IMR-90 (cell line): ENCODE results near the gene DSP. TPM values are rescaled to one million over a fixed set of nuclear protein-coding genes. Genes with fewer than 3 reads are reported as not detected.

Experiments used
- ATAC-seq: fragments of 200-7000 bp; cut with Tn5 transposase; 2 replicates; pipeline ENCODE4 v1.9.1; 2020; ENCODE audit warnings: low read depth, mild to moderate bottlenecking, moderate library complexity
- BruUV-seq: library from RNA; stranded (reverse); fragments of 400-500 nt; replicated peaks from 2 replicates; lab custom pipeline; 2021; lab: Mats Ljungman, UMichigan
- CTCF ChIA-PET: fragments of 300-600 bp; formaldehyde crosslinking; extraction: SDS; loops from one replicate; lab custom pipeline; 2021; ENCODE audit warnings: antibody characterized with exemption; lab: Yijun Ruan, JAX
- POLR2A ChIA-PET: fragments of 300-600 bp; sonication (Branson Sonifier 250); formaldehyde crosslinking; loops from one replicate; lab custom pipeline; 2022; ENCODE audit warnings: antibody characterized with exemption; ENCODE audit not compliant: unreplicated experiment; lab: Charles Lee
- DNase-seq: peaks from one replicate; pipeline ENCODE4 v3.0.0; 2013
- H2AFZ ChIP-seq: replicated peaks from 2 replicates; pipeline ENCODE3; 2013; ENCODE audit warnings: low read length, mild to moderate bottlenecking; ENCODE audit not compliant: poor library complexity
- H2AK5ac ChIP-seq: 2 replicates; pipeline ENCODE4 v1.6.1; 2013; ENCODE audit warnings: low read depth, low read length, inconsistent platforms
- H2AK9ac ChIP-seq: replicated peaks from 2 replicates; pipeline ENCODE3; 2013; ENCODE audit warnings: mild to moderate bottlenecking, low read depth, low read length, moderate library complexity; ENCODE audit not compliant: poor library complexity
- H2BK120ac ChIP-seq: 2 replicates; pipeline ENCODE4 v1.6.1; 2013; ENCODE audit warnings: low read depth, low read length, inconsistent platforms
- H2BK15ac ChIP-seq: 3 replicates; pipeline ENCODE4 v1.6.1; 2013; ENCODE audit warnings: low read depth, low read length, inconsistent platforms
- H2BK20ac ChIP-seq: 2 replicates; pipeline ENCODE4 v1.6.1; 2013; ENCODE audit warnings: low read depth, mild to moderate bottlenecking, inconsistent platforms, low read length, moderate library complexity
- H2BK5ac ChIP-seq: 2 replicates; pipeline ENCODE4 v1.6.1; 2013; ENCODE audit warnings: mild to moderate bottlenecking, low read depth, low read length, inconsistent platforms; ENCODE audit not compliant: poor library complexity, severe bottlenecking
- H3K14ac ChIP-seq: replicated peaks from 2 replicates; pipeline ENCODE4 v1.6.1; 2013; ENCODE audit warnings: low read depth, low read length, inconsistent platforms
- H3K18ac ChIP-seq: 2 replicates; pipeline ENCODE4 v1.6.1; 2013; ENCODE audit warnings: low read depth, low read length, control low read depth
- H3K23ac ChIP-seq: 2 replicates; pipeline ENCODE4 v1.6.1; 2013; ENCODE audit warnings: low read depth, low read length, inconsistent platforms
- H3K27ac ChIP-seq: 2 replicates; pipeline ENCODE4 v1.5.1; 2013; ENCODE audit warnings: mild to moderate bottlenecking, control low read depth, low read length; ENCODE audit not compliant: insufficient read depth
- H3K27me3 ChIP-seq: 2 replicates; pipeline ENCODE4 v1.6.1; 2013; ENCODE audit warnings: low read length; ENCODE audit not compliant: control insufficient read depth, insufficient read depth
- H3K36me3 ChIP-seq: 2 replicates; pipeline ENCODE4 v1.6.1; 2013; ENCODE audit warnings: low read length, mixed read lengths; ENCODE audit not compliant: control insufficient read depth, insufficient read depth
- H3K4ac ChIP-seq: 2 replicates; pipeline ENCODE4 v1.6.1; 2013; ENCODE audit warnings: low read depth, low read length, inconsistent platforms
- H3K4me1 ChIP-seq: 2 replicates; pipeline ENCODE4 v1.6.1; 2013; ENCODE audit warnings: low read length, mixed read lengths; ENCODE audit not compliant: control insufficient read depth, insufficient read depth
- H3K4me2 ChIP-seq: 2 replicates; pipeline ENCODE4 v1.6.1; 2013; ENCODE audit warnings: low read depth, mild to moderate bottlenecking, control low read depth, low read length, moderate library complexity
- H3K4me3 ChIP-seq: 2 replicates; pipeline ENCODE4 v1.5.1; 2013; ENCODE audit warnings: low read depth, mild to moderate bottlenecking, control low read depth, low read length, moderate library complexity; ENCODE audit not compliant: insufficient read depth
- H3K56ac ChIP-seq: 2 replicates; pipeline ENCODE4 v1.6.1; 2013; ENCODE audit warnings: low read length, inconsistent platforms; ENCODE audit not compliant: insufficient read depth; ENCODE audit errors: extremely low read depth
- H3K79me1 ChIP-seq, 2 experiments: 2 replicates each; pipeline ENCODE4 v1.6.1; 2013; ENCODE audit warnings: low read length in 2 of 2, inconsistent platforms in 1 of 2, low read depth in 1 of 2
- H3K9ac ChIP-seq: 2 replicates; pipeline ENCODE4 v1.6.1; 2013; ENCODE audit warnings: low read depth, low read length, control low read depth
- H3K9me1 ChIP-seq: 2 replicates; pipeline ENCODE4 v1.6.1; 2013; ENCODE audit warnings: low read length, inconsistent platforms; ENCODE audit not compliant: insufficient read depth
- H3K9me3 ChIP-seq: 2 replicates; pipeline ENCODE4 v1.6.1; 2013; ENCODE audit warnings: low read length; ENCODE audit not compliant: control insufficient read depth, insufficient read depth
- H4K20me1 ChIP-seq: 2 replicates; pipeline ENCODE4 v1.6.1; 2013; ENCODE audit warnings: low read length, inconsistent platforms; ENCODE audit not compliant: insufficient read depth
- H4K5ac ChIP-seq: 2 replicates; pipeline ENCODE4 v1.6.1; 2013; ENCODE audit warnings: mild to moderate bottlenecking, low read depth, low read length, control low read depth
- H4K8ac ChIP-seq, 2 experiments: 2 replicates each; pipeline ENCODE4 v1.6.1; 2013; ENCODE audit warnings: low read depth in 2 of 2, low read length in 2 of 2, control low read depth in 1 of 2, inconsistent platforms in 1 of 2
- H4K91ac ChIP-seq: 2 replicates; pipeline ENCODE4 v1.6.1; 2013; ENCODE audit warnings: low read depth, low read length, inconsistent platforms; ENCODE audit not compliant: insufficient read depth
- CEBPB ChIP-seq: IDR thresholded peaks from 2 replicates; pipeline ENCODE4 v1.6.1; 2012; ENCODE audit warnings: low read depth, low read length, improper control_type of control experiment
- MXI1 ChIP-seq: IDR thresholded peaks from 2 replicates; pipeline ENCODE4 v1.6.1; 2012; ENCODE audit warnings: low read depth, mild to moderate bottlenecking, low read length, moderate library complexity, borderline replicate concordance
- POLR2A ChIP-seq: IDR thresholded peaks from 2 replicates; pipeline ENCODE4 v1.6.1; 2012; ENCODE audit warnings: mild to moderate bottlenecking, low read depth, low read length
- RCOR1 ChIP-seq: IDR thresholded peaks from 2 replicates; pipeline ENCODE4 v1.6.1; 2012; ENCODE audit warnings: mild to moderate bottlenecking, low read length, improper control_type of control experiment; ENCODE audit not compliant: insufficient replicate concordance
- WGBS, 2 experiments: methylation state at CpG; one replicate each; pipeline versions ENCODE4 v1.1.5 to v1.1.7; 2013; ENCODE audit warnings: missing lambda C conversion rate in 2 of 2; ENCODE audit not compliant: insufficient read length in 1 of 2; ENCODE audit errors: extremely low coverage in 2 of 2; 5-methylcytosine and 5-hydroxymethylcytosine counted together
- dilution Hi-C: fragments of 300-500 bp; cut with HindIII; formaldehyde crosslinking; loops from one replicate; pipeline ENCODE4 v1.14.3; 2018; ENCODE audit warnings: low sequenced_read_pairs; ENCODE audit not compliant: unreplicated experiment
- in situ Hi-C: fragments of 300-500 bp; cut with MboI; formaldehyde crosslinking; loops from 3 replicates; pipeline ENCODE4 v1.14.3; 2019; ENCODE audit warnings: low sequenced_read_pairs, inconsistent platforms, mixed read lengths
- intact Hi-C: fragments of 100-400 bp; cut with micrococcal nuclease; formaldehyde crosslinking; loops from 2 replicates; pipeline ENCODE4 v1.10.0; 2022
- polyA plus RNA-seq, 3 experiments: library from polyadenylated mRNA; depleted of rRNA; stranded (reverse); fragments of >200 nt; gene quantifications; 2 replicates each; pipeline ENCODE4 v1.2.3, GENCODE V29; 2012; ENCODE audit warnings: low replicate concordance in 1 of 3
- total RNA-seq: library from RNA; depleted of rRNA; stranded (reverse); fragments of >200 nt; gene quantifications from 2 replicates; pipeline ENCODE4 v1.2.3, GENCODE V29; 2012
- TF ChIP-seq, protein P1 (sequence below): fragments of 150-350 bp; IDR thresholded peaks from 2 replicates; pipeline ENCODE4 v1.6.1; 2016; ENCODE audit warnings: low read depth, mild to moderate bottlenecking, low read length, moderate library complexity, borderline replicate concordance

Gene DSP
- total and polyA plus RNA-seq, 2 of the 4 experiments (the other 2 are of a cell fraction), result 7.1 to 20.1 TPM

DNA sequence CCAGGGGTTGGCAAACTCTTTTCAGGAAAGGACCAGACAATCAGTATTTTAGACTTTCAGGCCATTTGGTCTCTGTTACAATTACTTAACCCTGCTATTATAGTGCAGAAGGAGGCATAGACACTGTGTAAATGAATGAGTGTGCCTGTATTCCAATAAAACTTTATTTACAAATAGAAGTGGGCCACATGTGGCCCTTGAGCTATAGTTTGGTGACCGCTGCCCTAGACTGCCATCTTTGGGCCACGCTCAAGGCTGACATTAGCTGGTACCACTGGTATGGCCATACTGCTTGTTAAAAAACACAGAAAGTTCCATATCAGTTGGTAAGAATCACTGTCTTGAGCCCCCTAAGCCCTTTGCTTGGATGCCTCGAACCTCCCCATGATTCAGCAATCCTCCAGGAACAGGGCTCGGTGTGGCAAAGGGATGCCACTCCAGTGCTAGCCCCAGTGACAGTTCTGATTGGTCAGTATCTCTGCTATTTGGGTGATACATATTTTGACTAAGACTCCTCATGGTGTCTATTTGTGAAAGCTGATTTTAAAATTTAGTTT lies 25.2 kb downstream of the DSP start:
- no peaks in the 10 kb centered on the region for H3K9me1 ChIP-seq
- no peak overlapping the region for H3K18ac ChIP-seq
- no peak overlapping the region for H2BK20ac ChIP-seq
- H3K9me3 ChIP-seq, result no peaks in the 10 kb centered on the region
- no peaks in the 10 kb centered on the region for H3K27me3 ChIP-seq
- BruUV-seq, result no TSS peak
- H3K23ac ChIP-seq, result no peak overlapping the region
- no peaks in the 10 kb centered on the region for H4K20me1 ChIP-seq
- no peak overlapping the region for H2BK5ac ChIP-seq
- no peak overlapping the region for H4K5ac ChIP-seq
- H3K4ac ChIP-seq, result no peak overlapping the region
- no peak overlapping the region for H3K56ac ChIP-seq
- intact Hi-C loops (no loop called here), in situ Hi-C loops (no loop called here), dilution Hi-C loops (no loop called here)
- no peak overlapping the region for H2AFZ ChIP-seq
- H3K4me2 ChIP-seq, result no peak overlapping the region
- no peak overlapping the region for H3K9ac ChIP-seq
- ATAC-seq, result no peak
- POLR2A ChIA-PET, result no interaction called here
- no peak overlapping the region for H4K91ac ChIP-seq
- H3K79me1 ChIP-seq, result no peaks in the 10 kb centered on the region
- no peak overlapping the region for H3K27ac ChIP-seq
- H3K14ac ChIP-seq, result no peak overlapping the region
- no peak overlapping the region for H3K4me3 ChIP-seq
- TF ChIP-seq MXI1 (no peak), CEBPB (no peak), POLR2A (no peak), RCOR1 (no peak)
- TF ChIP-seq, protein P1, sequence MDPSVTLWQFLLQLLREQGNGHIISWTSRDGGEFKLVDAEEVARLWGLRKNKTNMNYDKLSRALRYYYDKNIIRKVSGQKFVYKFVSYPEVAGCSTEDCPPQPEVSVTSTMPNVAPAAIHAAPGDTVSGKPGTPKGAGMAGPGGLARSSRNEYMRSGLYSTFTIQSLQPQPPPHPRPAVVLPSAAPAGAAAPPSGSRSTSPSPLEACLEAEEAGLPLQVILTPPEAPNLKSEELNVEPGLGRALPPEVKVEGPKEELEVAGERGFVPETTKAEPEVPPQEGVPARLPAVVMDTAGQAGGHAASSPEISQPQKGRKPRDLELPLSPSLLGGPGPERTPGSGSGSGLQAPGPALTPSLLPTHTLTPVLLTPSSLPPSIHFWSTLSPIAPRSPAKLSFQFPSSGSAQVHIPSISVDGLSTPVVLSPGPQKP, result no peak
- H2AK9ac ChIP-seq, result no peak overlapping the region
- H3K36me3 ChIP-seq, result peaks cover 6% of the 10 kb centered on the region; the same call in 1 of the 2 replicates
- no peaks in the 10 kb centered on the region for H3K4me1 ChIP-seq
- 100% methylated on average over 2 of the region's 4 CpGs; no CpG with 5 or more reads in 1 of the 2 experiments for WGBS, 2 experiments
- no peak overlapping the region for H4K8ac ChIP-seq
- H2AK5ac ChIP-seq, result no peak overlapping the region
- no peak overlapping the region for H2BK15ac ChIP-seq
- CTCF ChIA-PET, result no interaction called here
- no peak for DNase-seq
- H2BK120ac ChIP-seq, result no peak overlapping the region
